K562 (cell line): ENCODE data around the gene PRR14. TPM values are rescaled to one million over a fixed set of nuclear protein-coding genes. Genes with fewer than 3 reads are reported as not detected.

Experiments used
- ATAC-seq: fragments of 200-7000 bp; cut with Tn5 transposase; 3 replicates; pipeline ENCODE4 v1.9.1; 2020; ENCODE audit warnings: moderate library complexity
- BruUV-seq: library from RNA; stranded (reverse); fragments of 400-500 nt; replicated peaks from 2 replicates; lab custom pipeline; 2021; lab: Mats Ljungman, UMichigan
- CTCF ChIA-PET: fragments of 300-600 bp; formaldehyde crosslinking; extraction: SDS; loops from one replicate; lab custom pipeline; 2021; ENCODE audit warnings: low intra/inter-chr PET ratio; lab: Yijun Ruan, JAX
- POLR2A ChIA-PET: fragments of 300-600, 350-650 bp; sonication (Branson Sonifier 250); formaldehyde crosslinking; extraction: SDS; loops from one replicate; lab custom pipeline; 2021; ENCODE audit warnings: antibody characterized with exemption, inconsistent platforms; lab: Yijun Ruan, JAX
- DNase-seq, 4 experiments: peaks; one replicate each; pipeline versions ENCODE4 v3.0.0 to v3.0.0-alpha.2; 2011 to 2018; ENCODE audit warnings: low spot score in 3 of 4, mixed read lengths in 3 of 4; ENCODE audit errors: extremely low read depth in 1 of 4
- FAIRE-seq: peaks from 2 replicates; lab custom pipeline; 2011; peaks lifted over from hg19 to GRCh38; lab: Jason Lieb, UNC
- H2AFZ ChIP-seq: 2 replicates; pipeline ENCODE4 v1.6.0; 2011; ENCODE audit warnings: low read depth, low read length, control low read depth, inconsistent platforms
- H3K27ac ChIP-seq: fragments of 200-600 bp; 3 replicates; pipeline ENCODE4 v1.8.0; 2011; ENCODE audit warnings: low read depth, mild to moderate bottlenecking, control low read depth, inconsistent platforms, low read length, moderate library complexity, mixed read lengths; ENCODE audit errors: extremely low read depth
- H3K27me3 ChIP-seq, 2 experiments: fragments of 300-600 bp in 1 of 2; 2 replicates in 1 of 2; 3 replicates in 1 of 2; pipeline versions ENCODE4 v1.6.0 to v1.8.0; 2011; ENCODE audit warnings: inconsistent platforms in 2 of 2, low read length in 2 of 2, mild to moderate bottlenecking in 1 of 2, mixed read lengths in 1 of 2, moderate library complexity in 1 of 2; ENCODE audit not compliant: control insufficient read depth in 2 of 2, insufficient read depth in 2 of 2
- H3K36me3 ChIP-seq: fragments of 300-600 bp; 3 replicates; pipeline ENCODE4 v1.8.0; 2011; ENCODE audit warnings: mild to moderate bottlenecking, low read length, inconsistent platforms; ENCODE audit not compliant: control insufficient read depth, insufficient read depth
- H3K4me1 ChIP-seq, 2 experiments: fragments of 200-600 bp in 1 of 2; replicated peaks in 1 of 2; 2 replicates in 1 of 2; 3 replicates in 1 of 2; pipeline versions ENCODE4 v1.5.1 to v1.8.0; 2011; ENCODE audit warnings: inconsistent platforms in 2 of 2, low read length in 2 of 2, mild to moderate bottlenecking in 1 of 2, mixed read lengths in 1 of 2, moderate library complexity in 1 of 2; ENCODE audit not compliant: control insufficient read depth in 2 of 2, insufficient read depth in 2 of 2
- H3K4me2 ChIP-seq: 2 replicates; pipeline ENCODE4 v1.6.1; 2011; ENCODE audit warnings: low read length, control low read depth, inconsistent platforms, mixed read lengths; ENCODE audit not compliant: insufficient read depth
- H3K4me3 ChIP-seq: fragments of 200-600 bp; sonication (generic), shearing (Covaris generic); 2 replicates; pipeline ENCODE4 v1.5.1; 2016; ENCODE audit warnings: control low read depth, inconsistent platforms
- H3K79me2 ChIP-seq: fragments of 200-600 bp; 3 replicates; pipeline ENCODE4 v1.8.0; 2011; ENCODE audit warnings: low read length, inconsistent platforms; ENCODE audit not compliant: control insufficient read depth, insufficient read depth
- H3K9ac ChIP-seq, 2 experiments: 2 replicates each; pipeline versions ENCODE4 v1.6.0 to v1.6.1; 2011; ENCODE audit warnings: low read depth in 2 of 2, low read length in 2 of 2, control low read depth in 1 of 2, inconsistent platforms in 1 of 2, mild to moderate bottlenecking in 1 of 2, mixed read lengths in 1 of 2; ENCODE audit not compliant: insufficient read depth in 1 of 2
- H3K9me1 ChIP-seq: one replicate; pipeline ENCODE4 v1.6.0; 2011; ENCODE audit warnings: inconsistent platforms, mild to moderate bottlenecking, low read length, moderate library complexity; ENCODE audit not compliant: control insufficient read depth, insufficient read depth
- H3K9me3 ChIP-seq: replicated peaks from 2 replicates; pipeline ENCODE4 v1.5.1; 2011; ENCODE audit warnings: low read depth, low read length, inconsistent platforms; ENCODE audit not compliant: control insufficient read depth, insufficient read depth
- H4K20me1 ChIP-seq: replicated peaks from 2 replicates; pipeline ENCODE4 v1.6.1; 2011; ENCODE audit warnings: low read length, inconsistent platforms, mixed read lengths; ENCODE audit not compliant: control insufficient read depth, insufficient read depth
- ESRRB ChIP-seq: fragments of 250-450 bp; sonication (Bioruptor Pico); IDR thresholded peaks from 2 replicates; pipeline ENCODE4 v1.5.0; 2020; ENCODE audit warnings: mild to moderate bottlenecking, moderate library complexity, borderline replicate concordance
- FOXK2 ChIP-seq, 2 experiments: fragments of 450-650 bp; IDR thresholded peaks in 1 of 2; conservative IDR thresholded peaks in 1 of 2; 2 replicates each; pipeline ENCODE4 v1.6.1; 2016; ENCODE audit warnings: low read depth in 2 of 2, mild to moderate bottlenecking in 1 of 2
- GATAD2B ChIP-seq: fragments of 450-650 bp; IDR thresholded peaks from 2 replicates; pipeline ENCODE4 v1.6.1; 2017; ENCODE audit warnings: mild to moderate bottlenecking, borderline replicate concordance
- HCFC1 ChIP-seq: IDR thresholded peaks from 2 replicates; pipeline ENCODE4 v1.6.1; 2012; ENCODE audit warnings: low read depth, low read length, improper control_type of control experiment
- HDAC8 ChIP-seq: fragments of 450-650 bp; IDR thresholded peaks from 2 replicates; pipeline ENCODE4 v1.6.1; 2016; ENCODE audit warnings: mild to moderate bottlenecking, missing genetic modification characterization, moderate library complexity, missing compliant biosample characterization
- ILK ChIP-seq: fragments of 450-650 bp; IDR thresholded peaks from 2 replicates; pipeline ENCODE4 v1.6.1; 2016; ENCODE audit warnings: missing genetic modification characterization, low read depth, mild to moderate bottlenecking, missing compliant biosample characterization, moderate library complexity, borderline replicate concordance
- IRF2 ChIP-seq: sonication (generic); formaldehyde crosslinking; IDR thresholded peaks from 2 replicates; pipeline ENCODE4 v1.8.1; 2022; ENCODE audit warnings: mild to moderate bottlenecking, missing genetic modification reagents
- NR2C2 ChIP-seq, 2 experiments: fragments of 200-800 bp in 1 of 2; sonication (Bioruptor generic) in 1 of 2; sonication (generic) in 1 of 2; formaldehyde crosslinking in 1 of 2; IDR thresholded peaks; 2 replicates each; pipeline versions ENCODE4 v1.6.1 to v1.8.0; 2016 to 2022; ENCODE audit warnings: mild to moderate bottlenecking in 1 of 2, missing compliant biosample characterization in 1 of 2, missing genetic modification characterization in 1 of 2, missing genetic modification reagents in 1 of 2
- SIRT6 ChIP-seq: IDR thresholded peaks from one replicate; pipeline ENCODE4 v1.6.1; 2012; ENCODE audit warnings: low read depth, mild to moderate bottlenecking, control low read depth, inconsistent platforms, low read length, moderate library complexity
- ZEB2 ChIP-seq: fragments of 450-650 bp; IDR thresholded peaks from 2 replicates; pipeline ENCODE4 v1.6.1; 2016
- ZNF175 ChIP-seq: fragments of 200-800 bp; sonication (Bioruptor generic); IDR thresholded peaks from 2 replicates; pipeline ENCODE4 v1.6.1; 2016; ENCODE audit warnings: low read depth, mild to moderate bottlenecking, missing genetic modification characterization, missing compliant biosample characterization
- ZNF212 ChIP-seq: fragments of 450-650 bp; formaldehyde crosslinking; IDR thresholded peaks from 2 replicates; pipeline ENCODE4 v1.4.0; 2020; ENCODE audit warnings: mild to moderate bottlenecking
- ZNF76 ChIP-seq: fragments of 250-450 bp; sonication (Bioruptor Pico); IDR thresholded peaks from 2 replicates; pipeline ENCODE4 v1.4.0; 2020; ENCODE audit warnings: mild to moderate bottlenecking, moderate library complexity, borderline replicate concordance
- WGBS: fragments of 100-300 bp; shearing (Covaris generic); methylation state at CpG from one replicate; pipeline ENCODE4 v1.1.6; 2016; ENCODE audit warnings: low coverage, mixed read lengths; ENCODE audit not compliant: insufficient coverage; ENCODE audit errors: missing lambda C conversion rate; 5-methylcytosine and 5-hydroxymethylcytosine counted together
- in situ Hi-C: fragments of 300-500 bp; cut with MboI; formaldehyde crosslinking; loops from 4 replicates; pipeline ENCODE4 v1.15.0; 2018; ENCODE audit warnings: inconsistent platforms, mixed read lengths
- intact Hi-C: fragments of 100-400 bp; cut with micrococcal nuclease; formaldehyde crosslinking; loops from 2 replicates; pipeline ENCODE4 v1.14.2; 2022
- polyA plus RNA-seq, 8 experiments: library from polyadenylated mRNA; depleted of rRNA in 4 of 8; stranded (reverse) in 5 of 8; unstranded in 3 of 8; fragments of >200 nt; fragmentation: Nextera tagmentation in 2 of 8; fragmentation: Illumina TruSeq in 1 of 8; extraction: Ambion mirVana in 2 of 8; extraction: Trizol in 1 of 8; gene quantifications; 2 replicates each; pipeline versions ENCODE4 v1.2.1 to v1.2.3, GENCODE V29; 2011 to 2014; ENCODE audit warnings: inconsistent platforms in 1 of 8, missing spikeins in 1 of 8
- total RNA-seq, 7 experiments: library from RNA; depleted of rRNA in 6 of 7; stranded (reverse); fragments of >200 nt in 6 of 7; fragmentation: Illumina TruSeq in 2 of 7; extraction: Trizol in 2 of 7; gene quantifications; 2 replicates each; pipeline versions ENCODE4 v1.2.1 to v1.2.3, GENCODE V29; 2011 to 2021; ENCODE audit warnings: low replicate concordance in 1 of 7
- TF ChIP-seq, protein P1 (sequence below): sonication (generic); formaldehyde crosslinking; IDR thresholded peaks from 2 replicates; pipeline ENCODE4 v1.9.0; 2022; ENCODE audit warnings: mild to moderate bottlenecking, missing genetic modification reagents
- TF ChIP-seq, protein P2 (sequence below): fragments of 450-650 bp; IDR thresholded peaks from 2 replicates; pipeline ENCODE4 v1.6.1; 2017; ENCODE audit warnings: antibody characterized with exemption
- TF ChIP-seq, protein P3 (sequence below), 2 experiments: IDR thresholded peaks; 2 replicates each; pipeline ENCODE4 v1.6.1; 2011; ENCODE audit warnings: borderline replicate concordance in 1 of 2, control low read depth in 1 of 2, low read depth in 1 of 2, low read length in 1 of 2, mild to moderate bottlenecking in 1 of 2, mixed read lengths in 1 of 2, moderate library complexity in 1 of 2; ENCODE audit not compliant: insufficient read depth in 1 of 2, insufficient read length in 1 of 2, poor library complexity in 1 of 2, severe bottlenecking in 1 of 2; ENCODE audit errors: extremely low read depth in 1 of 2

Gene PRR14
- total and polyA plus RNA-seq, 9 of the 15 experiments (the other 6 are each of a cell fraction or from before 2014, with no cell fraction given): 2.2 to 63.1 (median 11.5) TPM

DNA sequence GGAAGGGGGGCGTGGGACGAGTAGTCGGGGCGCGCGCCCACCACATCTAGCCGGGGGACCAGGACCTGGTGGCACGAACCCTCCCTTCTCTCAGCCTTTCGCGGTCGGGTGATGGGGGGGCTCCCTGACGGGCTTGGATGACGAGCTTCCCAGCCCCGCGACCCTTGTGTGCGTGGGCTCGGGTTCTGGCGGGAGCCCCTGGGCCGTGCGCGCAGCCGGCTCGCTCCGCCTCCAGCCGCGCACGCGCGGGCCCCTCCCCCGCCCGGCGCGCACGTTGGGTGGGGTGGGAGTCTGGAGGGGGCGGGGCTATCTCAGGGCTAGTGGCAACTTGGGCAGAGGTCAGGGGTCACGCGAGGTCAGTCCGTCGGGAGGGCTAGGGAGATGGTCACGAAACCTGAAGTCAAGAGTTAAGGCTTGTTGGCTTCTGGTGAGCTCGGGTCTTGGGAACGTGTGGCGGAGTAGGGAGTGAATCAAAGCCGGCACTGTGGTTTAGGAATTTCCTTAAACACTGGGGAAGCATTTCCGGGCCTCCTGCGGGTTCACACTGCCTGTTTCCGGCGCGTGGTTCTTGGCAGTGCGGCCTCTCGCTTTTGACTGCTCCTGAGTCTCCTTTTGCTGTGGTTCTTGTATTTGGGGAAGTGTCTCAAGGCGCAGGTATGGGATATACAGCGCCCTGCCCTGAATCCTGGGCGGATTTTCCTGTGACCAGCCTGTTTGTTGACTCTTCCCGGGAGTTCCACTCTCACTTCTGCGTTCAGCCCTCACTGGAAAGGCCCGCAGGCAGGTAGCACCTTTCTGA is 48.3 kb downstream of the PRR14 start, which contains the start of gene SRCAP:
Gene SRCAP (plus strand): TSS at position 356 of the 799 bp plus-strand sequence. CDS start 1,654 bp downstream, outside the sequence.
- Histone ChIP-seq H3K27me3 (no peaks in the 10 kb centered on the region), H3K36me3 (peaks cover 44% of the 10 kb centered on the region), H3K79me2 (peaks cover 44% of the 10 kb centered on the region), H3K4me1 (peaks cover 22 to 27% of the 10 kb centered on the region in 2 experiments), H3K4me2 (peak within 1 kb of the TSS; percentile 95), H3K27ac (peak within 1 kb of the TSS; percentile 100), H3K9me3 (no peaks in the 10 kb centered on the region), H2AFZ (peak within 1 kb of the TSS; percentile 99), H3K9ac (peak within 1 kb of the TSS; percentile 99 to 100), H3K4me3 (peak within 1 kb of the TSS; percentile 82), H3K9me1 (no peaks in the 10 kb centered on the region), H4K20me1 (0 out of 2 replicates have a peak, but pooled peaks cover 7% of the 10 kb centered on the region)
- TSS peak; percentile 68 for BruUV-seq
- intact Hi-C loops (loop anchor here (2.0 to 10.0 kb wide), 3 partner anchors 40 to 164 kb away; partner anchors contain the start of genes FBRS and ZNF747), in situ Hi-C loops (no loop called here)
- WGBS: under 1% methylated on average over 46 of the region's 57 CpGs
- ATAC-seq: peak; percentile 74
- CTCF ChIA-PET: interaction anchor here (0.6 kb wide), 1 partner anchor 243 kb away, joined by 3 read pairs; no protein-coding TSS in a partner anchor
- peak; percentile 94 to 97 (median 95) for DNase-seq
- POLR2A ChIA-PET: interaction anchor here (0.5 to 1.6 kb wide), 7 partner anchors 13 to 819 kb away, joined by 3 to 7 read pairs (median 3); partner anchors contain the start of gene ZNF764
- FAIRE-seq: peak; percentile 80
- TF ChIP-seq IRF2 (CRISPR knock-in tag) (no peak), ZNF76 (CRISPR knock-in tag) (0 out of 2 replicates have a peak, but pooled peaks have one; percentile 57), HDAC8 (tag) (no peak; the same call in 1 of the 2 replicates), ILK (tag) (no peak), GATAD2B (peak; percentile 54; the same call in 1 of the 2 replicates), NR2C2 (CRISPR knock-in tag; IDR thresholded peaks at IDR 0.05) (peak; percentile 96), NR2C2 (tag; IDR thresholded peaks at IDR 0.05) (peak; percentile 99), ZNF175 (CRISPR knock-in tag) (no peak), SIRT6 (no peak), ZEB2 (0 out of 2 replicates have a peak, but pooled peaks have one; percentile 21), ESRRB (CRISPR knock-in tag) (no peak), FOXK2 (conservative IDR thresholded peaks at IDR 0.05 in 1 of 2, IDR thresholded peaks at IDR 0.05 in 1 of 2; ENCODE audit: low read depth in 2 of 2) (peak; percentile 73 to 87; a peak in 3 of 4 replicates), HCFC1 (peak; percentile 36), ZNF212 (CRISPR knock-in tag) (no peak)
- TF ChIP-seq, protein P1, sequence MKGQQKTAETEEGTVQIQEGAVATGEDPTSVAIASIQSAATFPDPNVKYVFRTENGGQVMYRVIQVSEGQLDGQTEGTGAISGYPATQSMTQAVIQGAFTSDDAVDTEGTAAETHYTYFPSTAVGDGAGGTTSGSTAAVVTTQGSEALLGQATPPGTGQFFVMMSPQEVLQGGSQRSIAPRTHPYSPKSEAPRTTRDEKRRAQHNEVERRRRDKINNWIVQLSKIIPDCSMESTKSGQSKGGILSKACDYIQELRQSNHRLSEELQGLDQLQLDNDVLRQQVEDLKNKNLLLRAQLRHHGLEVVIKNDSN (CRISPR knock-in tag): no peak
- TF ChIP-seq, protein P2, sequence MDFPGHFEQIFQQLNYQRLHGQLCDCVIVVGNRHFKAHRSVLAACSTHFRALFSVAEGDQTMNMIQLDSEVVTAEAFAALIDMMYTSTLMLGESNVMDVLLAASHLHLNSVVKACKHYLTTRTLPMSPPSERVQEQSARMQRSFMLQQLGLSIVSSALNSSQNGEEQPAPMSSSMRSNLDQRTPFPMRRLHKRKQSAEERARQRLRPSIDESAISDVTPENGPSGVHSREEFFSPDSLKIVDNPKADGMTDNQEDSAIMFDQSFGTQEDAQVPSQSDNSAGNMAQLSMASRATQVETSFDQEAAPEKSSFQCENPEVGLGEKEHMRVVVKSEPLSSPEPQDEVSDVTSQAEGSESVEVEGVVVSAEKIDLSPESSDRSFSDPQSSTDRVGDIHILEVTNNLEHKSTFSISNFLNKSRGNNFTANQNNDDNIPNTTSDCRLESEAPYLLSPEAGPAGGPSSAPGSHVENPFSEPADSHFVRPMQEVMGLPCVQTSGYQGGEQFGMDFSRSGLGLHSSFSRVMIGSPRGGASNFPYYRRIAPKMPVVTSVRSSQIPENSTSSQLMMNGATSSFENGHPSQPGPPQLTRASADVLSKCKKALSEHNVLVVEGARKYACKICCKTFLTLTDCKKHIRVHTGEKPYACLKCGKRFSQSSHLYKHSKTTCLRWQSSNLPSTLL: no peak
- TF ChIP-seq, protein P3, sequence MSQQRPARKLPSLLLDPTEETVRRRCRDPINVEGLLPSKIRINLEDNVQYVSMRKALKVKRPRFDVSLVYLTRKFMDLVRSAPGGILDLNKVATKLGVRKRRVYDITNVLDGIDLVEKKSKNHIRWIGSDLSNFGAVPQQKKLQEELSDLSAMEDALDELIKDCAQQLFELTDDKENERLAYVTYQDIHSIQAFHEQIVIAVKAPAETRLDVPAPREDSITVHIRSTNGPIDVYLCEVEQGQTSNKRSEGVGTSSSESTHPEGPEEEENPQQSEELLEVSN (IDR thresholded peaks at IDR 0.05; ENCODE audit: borderline replicate concordance in 1 of 2, extremely low read depth in 1 of 2, insufficient read depth in 1 of 2, insufficient read length in 1 of 2, low read depth in 1 of 2, low read length in 1 of 2, poor library complexity in 1 of 2, severe bottlenecking in 1 of 2): peak in 1 of 2 experiments; percentile 62
